ENCODE results near the gene PAPSS2. TPM values are rescaled to one million over a fixed set of nuclear protein-coding genes. Genes with fewer than 3 reads are reported as not detected.

The PAPSS2 gene
- total and polyA plus RNA-seq, 2 donors (not counting 1 experiment from before 2014, with no cell fraction given): 102 to 286 TPM

DNA sequence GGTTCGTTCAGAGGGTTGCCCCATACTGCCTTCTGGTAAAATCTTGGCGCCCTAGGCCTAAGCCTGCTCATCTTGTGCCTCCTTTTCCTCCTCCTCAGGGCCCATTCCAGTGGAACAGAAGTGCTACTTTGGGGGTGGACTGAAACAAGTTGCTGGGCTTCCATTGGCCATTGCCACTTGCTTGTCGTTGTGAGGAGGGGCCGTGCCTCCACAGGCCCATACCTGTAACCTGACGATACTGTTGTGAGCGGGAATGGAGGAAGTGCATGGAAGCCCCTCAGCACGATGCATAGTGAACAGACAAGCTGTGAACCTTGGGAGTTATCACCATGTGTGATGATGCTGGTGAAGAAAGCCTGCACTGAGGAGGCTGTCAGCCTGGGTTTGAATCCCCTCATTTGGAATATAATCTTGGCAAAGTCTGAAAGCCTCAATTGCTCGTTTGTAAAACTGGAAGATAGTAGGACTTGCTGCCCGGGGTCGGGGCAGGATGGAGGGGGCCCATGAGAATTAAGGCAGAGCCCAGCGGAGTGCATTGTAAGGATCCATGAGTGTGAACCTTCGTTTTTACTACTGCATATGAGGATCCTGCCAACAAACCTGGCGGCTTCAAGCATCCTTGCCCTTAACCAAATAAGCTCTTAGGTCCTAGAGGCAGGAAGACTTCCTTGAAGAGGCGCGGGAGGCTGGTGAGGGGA lies 671 bp upstream of the PAPSS2 start:
- TF ChIP-seq, protein P1, sequence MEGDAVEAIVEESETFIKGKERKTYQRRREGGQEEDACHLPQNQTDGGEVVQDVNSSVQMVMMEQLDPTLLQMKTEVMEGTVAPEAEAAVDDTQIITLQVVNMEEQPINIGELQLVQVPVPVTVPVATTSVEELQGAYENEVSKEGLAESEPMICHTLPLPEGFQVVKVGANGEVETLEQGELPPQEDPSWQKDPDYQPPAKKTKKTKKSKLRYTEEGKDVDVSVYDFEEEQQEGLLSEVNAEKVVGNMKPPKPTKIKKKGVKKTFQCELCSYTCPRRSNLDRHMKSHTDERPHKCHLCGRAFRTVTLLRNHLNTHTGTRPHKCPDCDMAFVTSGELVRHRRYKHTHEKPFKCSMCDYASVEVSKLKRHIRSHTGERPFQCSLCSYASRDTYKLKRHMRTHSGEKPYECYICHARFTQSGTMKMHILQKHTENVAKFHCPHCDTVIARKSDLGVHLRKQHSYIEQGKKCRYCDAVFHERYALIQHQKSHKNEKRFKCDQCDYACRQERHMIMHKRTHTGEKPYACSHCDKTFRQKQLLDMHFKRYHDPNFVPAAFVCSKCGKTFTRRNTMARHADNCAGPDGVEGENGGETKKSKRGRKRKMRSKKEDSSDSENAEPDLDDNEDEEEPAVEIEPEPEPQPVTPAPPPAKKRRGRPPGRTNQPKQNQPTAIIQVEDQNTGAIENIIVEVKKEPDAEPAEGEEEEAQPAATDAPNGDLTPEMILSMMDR (conservative IDR thresholded peaks at IDR 0.05 in 1 of 2, IDR thresholded peaks at IDR 0.05 in 1 of 2; ENCODE audit: low read depth in 1 of 2, low read length in 2 of 2): no peak
- TF ChIP-seq EZH2 (IDR thresholded peaks at IDR 0.05; ENCODE audit: low read length, missing control alignments): no peak
- Histone ChIP-seq H2AFZ (ENCODE audit: low read length) (no peak overlapping the region), H3K4me2 (ENCODE audit: extremely low read depth, insufficient read depth, low read length) (peak overlapping the region; percentile 49), H3K9ac (ENCODE audit: insufficient read depth, low read length) (no peak overlapping the region), H3K4me3 (replicated peaks in 1 of 4; ENCODE audit: control extremely low read depth in 1 of 4, insufficient read depth in 1 of 4, low read depth in 3 of 4, low read length in 4 of 4) (peak overlapping the region in 2 of 4 experiments; percentile 57 to 98), H3K27me3 (ENCODE audit: control insufficient read depth, insufficient read depth, low read length) (no peaks in the 10 kb centered on the region), H3K79me2 (ENCODE audit: control insufficient read depth, insufficient read depth, low read length) (peaks cover 39% of the 10 kb centered on the region), H3K27ac (ENCODE audit: insufficient read depth, low read length) (no peak overlapping the region), H3K9me3 (ENCODE audit: control insufficient read depth, insufficient read depth, low read depth, low read length) (no peaks in the 10 kb centered on the region), H4K20me1 (ENCODE audit: control insufficient read depth, extremely low read depth, insufficient read depth, low read length) (no peaks in the 10 kb centered on the region), H3K36me3 (ENCODE audit: control insufficient read depth, insufficient read depth, low read length) (peaks cover 2% of the 10 kb centered on the region), H3K4me1 (ENCODE audit: control insufficient read depth, extremely low read depth, insufficient read depth, low read length) (peaks cover 7% of the 10 kb centered on the region)
- DNase-seq (ENCODE audit: low read depth in 2 of 2): no peak

DNA sequence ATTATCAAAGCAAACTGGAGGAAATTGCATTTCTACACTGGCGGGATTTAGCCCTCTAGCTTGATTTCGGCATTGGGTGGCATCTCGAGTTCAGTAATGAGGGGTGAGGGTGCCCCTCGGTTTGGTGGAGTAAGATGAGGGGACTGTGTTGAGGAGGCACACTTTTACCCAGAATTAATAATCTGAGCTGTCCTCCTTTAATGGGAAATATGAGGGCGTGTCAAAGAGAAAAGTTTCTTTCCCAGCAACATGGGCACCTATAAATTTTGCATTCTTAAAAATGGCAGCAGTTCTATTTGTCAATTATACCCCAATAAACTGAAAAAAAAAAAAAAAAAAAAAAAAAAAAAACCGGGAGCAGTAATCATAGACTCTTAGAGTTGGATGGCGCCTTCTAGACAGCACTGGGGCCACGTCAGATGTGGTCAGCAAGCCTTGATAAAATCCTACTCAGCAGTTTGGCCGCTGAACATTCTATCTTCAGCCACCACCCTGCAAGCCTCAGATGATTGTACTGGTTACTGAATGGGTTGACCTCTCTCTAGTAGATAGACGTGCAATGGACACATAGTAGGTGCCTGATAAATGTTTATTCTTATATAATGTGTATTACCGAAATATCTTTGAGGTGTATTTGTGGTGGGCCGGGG lies 931 bp downstream of the PAPSS2 start:
- H3K4me3 ChIP-seq (replicated peaks in 1 of 4; ENCODE audit: control extremely low read depth in 1 of 4, insufficient read depth in 1 of 4, low read depth in 3 of 4, low read length in 4 of 4): peak overlapping the region; percentile 48 to 98 (median 74)
- H3K27me3 ChIP-seq (ENCODE audit: control insufficient read depth, insufficient read depth, low read length): no peaks in the 10 kb centered on the region
- H2AFZ ChIP-seq (ENCODE audit: low read length): no peak overlapping the region
- peaks cover 53% of the 10 kb centered on the region for H3K79me2 ChIP-seq (ENCODE audit: control insufficient read depth, insufficient read depth, low read length)
- TF ChIP-seq, protein P1 (conservative IDR thresholded peaks at IDR 0.05 in 1 of 2, IDR thresholded peaks at IDR 0.05 in 1 of 2; ENCODE audit: low read depth in 1 of 2, low read length in 2 of 2): no peak
- TF ChIP-seq EZH2 (IDR thresholded peaks at IDR 0.05; ENCODE audit: low read length, missing control alignments): no peak
- H3K36me3 ChIP-seq (ENCODE audit: control insufficient read depth, insufficient read depth, low read length): peaks cover 2% of the 10 kb centered on the region
- H3K27ac ChIP-seq (ENCODE audit: insufficient read depth, low read length): peak overlapping the region; percentile 64
- DNase-seq (ENCODE audit: low read depth in 2 of 2): peak; percentile 74 to 85
- H3K4me1 ChIP-seq (ENCODE audit: control insufficient read depth, extremely low read depth, insufficient read depth, low read length): peaks cover 7% of the 10 kb centered on the region
- H3K4me2 ChIP-seq (ENCODE audit: extremely low read depth, insufficient read depth, low read length): peak overlapping the region; percentile 69
- H3K9me3 ChIP-seq (ENCODE audit: control insufficient read depth, insufficient read depth, low read depth, low read length): no peaks in the 10 kb centered on the region
- H3K9ac ChIP-seq (ENCODE audit: insufficient read depth, low read length): peak overlapping the region; percentile 78
- H4K20me1 ChIP-seq (ENCODE audit: control insufficient read depth, extremely low read depth, insufficient read depth, low read length): no peaks in the 10 kb centered on the region

DNA sequence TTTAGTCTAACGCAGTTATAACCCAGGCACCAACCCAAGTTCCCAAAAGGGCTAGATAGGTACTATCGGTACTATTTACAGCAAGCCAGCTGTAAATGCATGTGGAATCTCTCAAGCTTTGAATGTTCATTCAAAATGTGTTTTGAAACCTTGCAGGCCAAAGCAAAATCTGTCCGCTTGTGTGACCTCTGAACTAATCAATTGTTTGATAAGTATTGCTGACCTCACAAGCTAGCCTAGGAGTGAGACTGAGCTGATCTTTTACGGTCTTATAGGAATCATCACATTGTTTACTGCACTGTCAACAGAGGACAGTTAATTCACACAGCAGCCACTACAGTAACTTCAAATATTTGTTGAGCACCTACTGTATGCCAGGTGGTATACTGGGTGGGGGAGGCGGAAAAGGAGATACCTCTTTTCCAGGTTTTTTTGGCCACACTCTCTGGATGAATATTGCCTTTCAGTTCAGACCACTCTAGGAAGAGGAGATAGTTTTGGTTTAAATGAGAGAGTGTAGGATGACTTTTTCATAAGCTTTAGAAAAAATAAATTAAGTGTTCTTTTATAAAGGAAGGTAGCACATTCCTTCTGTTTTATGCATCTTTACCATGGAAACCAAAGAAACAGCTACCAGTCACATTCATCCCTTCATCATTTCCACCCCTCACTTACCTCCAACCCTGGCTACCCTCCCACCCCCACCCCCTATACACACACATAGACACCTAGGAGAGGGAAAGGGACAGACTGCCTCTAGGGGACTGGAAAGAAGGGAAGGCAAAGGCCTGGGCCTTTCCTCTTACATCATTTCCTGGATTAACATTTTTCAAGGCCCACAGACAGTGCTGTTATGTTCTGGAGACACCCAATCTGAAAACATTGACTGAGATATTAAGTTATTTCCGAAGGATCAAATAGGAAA lies 2.4 kb downstream of the PAPSS2 start:
- peak overlapping the region; percentile 32 for H3K9ac ChIP-seq (ENCODE audit: insufficient read depth, low read length)

More for the DNA sequence above, 2.4 kb downstream of the PAPSS2 start:
- no peaks in the 10 kb centered on the region for H3K9me3 ChIP-seq (ENCODE audit: control insufficient read depth, insufficient read depth, low read depth, low read length)
- no peak for DNase-seq (ENCODE audit: low read depth in 2 of 2)
- H3K27me3 ChIP-seq (ENCODE audit: control insufficient read depth, insufficient read depth, low read length): no peaks in the 10 kb centered on the region
- peaks cover 6% of the 10 kb centered on the region for H3K36me3 ChIP-seq (ENCODE audit: control insufficient read depth, insufficient read depth, low read length)
- no peaks in the 10 kb centered on the region for H4K20me1 ChIP-seq (ENCODE audit: control insufficient read depth, extremely low read depth, insufficient read depth, low read length)
- peak overlapping the region; percentile 69 for H3K4me2 ChIP-seq (ENCODE audit: extremely low read depth, insufficient read depth, low read length)
- H3K4me3 ChIP-seq (replicated peaks in 1 of 4; ENCODE audit: control extremely low read depth in 1 of 4, insufficient read depth in 1 of 4, low read depth in 3 of 4, low read length in 4 of 4): peak overlapping the region; percentile 48 to 98 (median 74)
- no peak overlapping the region for H2AFZ ChIP-seq (ENCODE audit: low read length)
- peaks cover 65% of the 10 kb centered on the region for H3K79me2 ChIP-seq (ENCODE audit: control insufficient read depth, insufficient read depth, low read length)
- H3K27ac ChIP-seq (ENCODE audit: insufficient read depth, low read length): no peak overlapping the region
- no peaks in the 10 kb centered on the region for H3K4me1 ChIP-seq (ENCODE audit: control insufficient read depth, extremely low read depth, insufficient read depth, low read length)
- TF ChIP-seq, protein P1 (conservative IDR thresholded peaks at IDR 0.05 in 1 of 2, IDR thresholded peaks at IDR 0.05 in 1 of 2; ENCODE audit: low read depth in 1 of 2, low read length in 2 of 2): no peak
- TF ChIP-seq EZH2 (IDR thresholded peaks at IDR 0.05; ENCODE audit: low read length, missing control alignments): no peak
